HEK293 (cell line): ENCODE results near the gene WDR18.

Source experiments
- CTCF ChIA-PET: fragments of 350-600 bp; formaldehyde crosslinking; extraction: SDS; loops from one replicate; lab custom pipeline; 2021; ENCODE audit warnings: antibody characterized with exemption; lab: Yijun Ruan, JAX
- POLR2A ChIA-PET: fragments of 300-600 bp; formaldehyde crosslinking; extraction: SDS; loops from one replicate; lab custom pipeline; 2020; ENCODE audit warnings: antibody characterized with exemption, inconsistent platforms; lab: Yijun Ruan, JAX
- H3K27ac ChIP-seq: fragments of 200-500 bp; sonication (Bioruptor generic); 2 replicates; pipeline ENCODE4 v1.5.1; 2014; ENCODE audit warnings: low read depth, low read length, control low read depth, inconsistent platforms; ENCODE audit errors: extremely low read depth
- H3K36me3 ChIP-seq, 2 experiments: fragments of 200-500 bp in 1 of 2; sonication (Bioruptor generic) in 1 of 2; 1 replicate in 1 of 2; 2 replicates in 1 of 2; pipeline ENCODE4 v1.5.1; 2014 to 2017; ENCODE audit warnings: inconsistent platforms in 2 of 2, low read length in 2 of 2; ENCODE audit not compliant: control insufficient read depth in 2 of 2, insufficient read depth in 1 of 2
- H3K4me1 ChIP-seq: fragments of 200-500 bp; sonication (Bioruptor generic); 2 replicates; pipeline ENCODE4 v1.5.1; 2014; ENCODE audit warnings: mild to moderate bottlenecking, low read length, inconsistent platforms; ENCODE audit not compliant: control insufficient read depth, insufficient read depth
- H3K4me3 ChIP-seq: 2 replicates; pipeline ENCODE4 v1.5.1; 2011; ENCODE audit warnings: low read depth, mild to moderate bottlenecking, control low read depth, low read length, moderate library complexity
- H3K9me3 ChIP-seq: fragments of 200-500 bp; sonication (Bioruptor generic); 2 replicates; pipeline ENCODE4 v1.5.1; 2014; ENCODE audit warnings: low read depth, low read length, inconsistent platforms; ENCODE audit not compliant: control insufficient read depth, insufficient read depth
- EGR2 ChIP-seq: fragments of 450-650 bp; formaldehyde crosslinking; IDR thresholded peaks from 2 replicates; pipeline ENCODE4 v1.5.1; 2016; ENCODE audit warnings: low read depth, missing biosample characterization, missing genetic modification characterization
- MEIS1 ChIP-seq: sonication (generic); formaldehyde crosslinking; IDR thresholded peaks from 2 replicates; pipeline ENCODE4 v1.8.1; 2022; ENCODE audit warnings: missing genetic modification reagents, mild to moderate bottlenecking, borderline replicate concordance
- MZF1 ChIP-seq: fragments of 450-650 bp; formaldehyde crosslinking; IDR thresholded peaks from 2 replicates; pipeline ENCODE4 v1.5.1; 2017; ENCODE audit warnings: missing biosample characterization, missing genetic modification characterization, borderline replicate concordance
- OSR2 ChIP-seq: fragments of 450-650 bp; formaldehyde crosslinking; IDR thresholded peaks from 2 replicates; pipeline ENCODE4 v1.5.1; 2016; ENCODE audit warnings: missing biosample characterization, missing genetic modification characterization
- SETDB1 ChIP-seq: IDR thresholded peaks from one replicate; pipeline ENCODE4 v1.6.1; 2017; ENCODE audit warnings: mild to moderate bottlenecking, low read length, moderate library complexity, mixed read lengths; ENCODE audit not compliant: insufficient read length
- YY1 ChIP-seq: fragments of 450-650 bp; formaldehyde crosslinking; IDR thresholded peaks from 2 replicates; pipeline ENCODE4 v1.5.1; 2018; ENCODE audit warnings: missing biosample characterization, missing genetic modification characterization
- ZBTB48 ChIP-seq: fragments of 450-650 bp; formaldehyde crosslinking; IDR thresholded peaks from 2 replicates; pipeline ENCODE4 v1.5.1; 2016; ENCODE audit warnings: missing biosample characterization, missing genetic modification characterization
- ZNF10 ChIP-seq: fragments of 450-650 bp; formaldehyde crosslinking; IDR thresholded peaks from 2 replicates; pipeline ENCODE4 v1.5.1; 2017; ENCODE audit warnings: missing biosample characterization, missing genetic modification characterization
- ZNF112 ChIP-seq: fragments of 450-650 bp; formaldehyde crosslinking; IDR thresholded peaks from 2 replicates; pipeline ENCODE4 v1.5.0; 2017; ENCODE audit warnings: missing biosample characterization, missing genetic modification characterization
- ZNF16 ChIP-seq: fragments of 450-650 bp; formaldehyde crosslinking; IDR thresholded peaks from 2 replicates; pipeline ENCODE4 v1.5.1; 2016; ENCODE audit warnings: low read depth, missing biosample characterization, missing genetic modification characterization
- ZNF549 ChIP-seq: fragments of 450-650 bp; IDR thresholded peaks from 2 replicates; pipeline ENCODE4 v1.5.1; 2018; ENCODE audit warnings: missing biosample characterization, missing genetic modification characterization, mild to moderate bottlenecking, inconsistent platforms, moderate library complexity
- ZNF558 ChIP-seq: fragments of 450-650 bp; formaldehyde crosslinking; IDR thresholded peaks from 2 replicates; pipeline ENCODE4 v1.5.1; 2016; ENCODE audit warnings: missing biosample characterization, missing genetic modification characterization
- ZNF600 ChIP-seq: fragments of 450-650 bp; formaldehyde crosslinking; IDR thresholded peaks from 2 replicates; pipeline ENCODE4 v1.5.1; 2016; ENCODE audit warnings: missing biosample characterization, missing genetic modification characterization
- ZNF629 ChIP-seq: fragments of 450-650 bp; formaldehyde crosslinking; IDR thresholded peaks from 2 replicates; pipeline ENCODE4 v1.5.1; 2017; ENCODE audit warnings: missing biosample characterization, missing genetic modification characterization
- ZNF701 ChIP-seq: fragments of 450-650 bp; formaldehyde crosslinking; IDR thresholded peaks from 2 replicates; pipeline ENCODE4 v1.5.1; 2016; ENCODE audit warnings: missing biosample characterization, missing genetic modification characterization
- ZNF768 ChIP-seq: fragments of 450-650 bp; formaldehyde crosslinking; IDR thresholded peaks from 2 replicates; pipeline ENCODE4 v1.5.1; 2018; ENCODE audit warnings: missing biosample characterization, mild to moderate bottlenecking, missing genetic modification characterization
- TF ChIP-seq, protein P1 (sequence below): fragments of 450-650 bp; formaldehyde crosslinking; IDR thresholded peaks from 2 replicates; pipeline ENCODE4 v1.5.1; 2016; ENCODE audit warnings: missing biosample characterization, missing genetic modification characterization
- TF ChIP-seq, protein P2 (sequence below): fragments of 450-650 bp; formaldehyde crosslinking; IDR thresholded peaks from 2 replicates; pipeline ENCODE4 v1.5.1; 2017; ENCODE audit warnings: missing biosample characterization, missing genetic modification characterization
- TF ChIP-seq, protein P3 (sequence below): fragments of 450-650 bp; formaldehyde crosslinking; conservative IDR thresholded peaks from 2 replicates; pipeline ENCODE4 v1.5.1; 2016; ENCODE audit warnings: low read depth, missing biosample characterization, missing genetic modification characterization
- TF ChIP-seq, protein P4 (sequence below): fragments of 450-650 bp; formaldehyde crosslinking; IDR thresholded peaks from 2 replicates; pipeline ENCODE4 v1.5.1; 2016; ENCODE audit warnings: missing biosample characterization, missing genetic modification characterization
- TF ChIP-seq, protein P5 (sequence below): fragments of 450-650 bp; formaldehyde crosslinking; IDR thresholded peaks from 2 replicates; pipeline ENCODE4 v1.5.1; 2017; ENCODE audit warnings: missing biosample characterization, mild to moderate bottlenecking, missing genetic modification characterization, moderate library complexity

The WDR18 gene

DNA sequence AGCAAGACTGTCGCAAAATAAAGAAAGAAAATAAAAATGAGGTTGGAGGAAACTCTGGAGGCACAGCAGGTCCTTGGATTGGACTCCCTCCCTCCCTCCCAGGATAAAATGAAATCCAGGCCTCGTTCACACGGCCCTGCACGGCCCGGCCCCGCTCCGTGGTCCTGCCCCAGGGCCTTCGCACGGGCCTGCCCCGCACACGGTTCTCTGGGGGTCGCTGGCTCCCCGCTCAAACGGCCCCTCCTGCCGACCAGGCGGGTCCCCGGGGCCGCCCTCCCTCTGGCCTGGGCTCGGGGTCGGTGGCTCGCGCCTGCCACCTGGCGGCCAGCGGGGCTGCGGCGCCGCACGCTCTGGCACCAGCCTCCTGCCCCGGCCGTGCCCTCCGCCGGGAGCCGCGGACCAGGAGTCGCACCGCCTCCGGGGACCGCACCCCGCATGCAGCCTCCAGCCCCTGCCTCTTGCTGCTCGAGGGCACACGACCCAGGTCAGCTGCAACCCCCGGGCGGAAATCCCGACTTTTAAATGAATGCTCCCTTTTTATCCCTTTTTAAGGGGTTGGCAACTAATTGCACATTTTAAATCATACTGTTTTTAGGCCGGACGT lies 1.5 kb upstream of the WDR18 start (continued):
- TF ChIP-seq ZNF768 (tag by site-specific recombination) (no peak), ZNF629 (peak; percentile 36; the same call in 1 of the 2 replicates), ZNF10 (tag by site-specific recombination) (no peak), YY1 (tag by site-specific recombination) (peak; percentile 50), MZF1 (0 out of 2 replicates have a peak, but pooled peaks have one; percentile 39), OSR2 (tag by site-specific recombination) (peak; percentile 21; the same call in 1 of the 2 replicates)
- TF ChIP-seq, protein P1, sequence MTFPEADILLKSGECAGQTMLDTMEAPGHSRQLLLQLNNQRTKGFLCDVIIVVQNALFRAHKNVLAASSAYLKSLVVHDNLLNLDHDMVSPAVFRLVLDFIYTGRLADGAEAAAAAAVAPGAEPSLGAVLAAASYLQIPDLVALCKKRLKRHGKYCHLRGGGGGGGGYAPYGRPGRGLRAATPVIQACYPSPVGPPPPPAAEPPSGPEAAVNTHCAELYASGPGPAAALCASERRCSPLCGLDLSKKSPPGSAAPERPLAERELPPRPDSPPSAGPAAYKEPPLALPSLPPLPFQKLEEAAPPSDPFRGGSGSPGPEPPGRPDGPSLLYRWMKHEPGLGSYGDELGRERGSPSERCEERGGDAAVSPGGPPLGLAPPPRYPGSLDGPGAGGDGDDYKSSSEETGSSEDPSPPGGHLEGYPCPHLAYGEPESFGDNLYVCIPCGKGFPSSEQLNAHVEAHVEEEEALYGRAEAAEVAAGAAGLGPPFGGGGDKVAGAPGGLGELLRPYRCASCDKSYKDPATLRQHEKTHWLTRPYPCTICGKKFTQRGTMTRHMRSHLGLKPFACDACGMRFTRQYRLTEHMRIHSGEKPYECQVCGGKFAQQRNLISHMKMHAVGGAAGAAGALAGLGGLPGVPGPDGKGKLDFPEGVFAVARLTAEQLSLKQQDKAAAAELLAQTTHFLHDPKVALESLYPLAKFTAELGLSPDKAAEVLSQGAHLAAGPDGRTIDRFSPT: peak; percentile 85
- TF ChIP-seq, protein P2, sequence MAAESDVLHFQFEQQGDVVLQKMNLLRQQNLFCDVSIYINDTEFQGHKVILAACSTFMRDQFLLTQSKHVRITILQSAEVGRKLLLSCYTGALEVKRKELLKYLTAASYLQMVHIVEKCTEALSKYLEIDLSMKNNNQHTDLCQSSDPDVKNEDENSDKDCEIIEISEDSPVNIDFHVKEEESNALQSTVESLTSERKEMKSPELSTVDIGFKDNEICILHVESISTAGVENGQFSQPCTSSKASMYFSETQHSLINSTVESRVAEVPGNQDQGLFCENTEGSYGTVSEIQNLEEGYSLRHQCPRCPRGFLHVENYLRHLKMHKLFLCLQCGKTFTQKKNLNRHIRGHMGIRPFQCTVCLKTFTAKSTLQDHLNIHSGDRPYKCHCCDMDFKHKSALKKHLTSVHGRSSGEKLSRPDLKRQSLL: 0 out of 2 replicates have a peak, but pooled peaks have one; percentile 11
- TF ChIP-seq, protein P3, sequence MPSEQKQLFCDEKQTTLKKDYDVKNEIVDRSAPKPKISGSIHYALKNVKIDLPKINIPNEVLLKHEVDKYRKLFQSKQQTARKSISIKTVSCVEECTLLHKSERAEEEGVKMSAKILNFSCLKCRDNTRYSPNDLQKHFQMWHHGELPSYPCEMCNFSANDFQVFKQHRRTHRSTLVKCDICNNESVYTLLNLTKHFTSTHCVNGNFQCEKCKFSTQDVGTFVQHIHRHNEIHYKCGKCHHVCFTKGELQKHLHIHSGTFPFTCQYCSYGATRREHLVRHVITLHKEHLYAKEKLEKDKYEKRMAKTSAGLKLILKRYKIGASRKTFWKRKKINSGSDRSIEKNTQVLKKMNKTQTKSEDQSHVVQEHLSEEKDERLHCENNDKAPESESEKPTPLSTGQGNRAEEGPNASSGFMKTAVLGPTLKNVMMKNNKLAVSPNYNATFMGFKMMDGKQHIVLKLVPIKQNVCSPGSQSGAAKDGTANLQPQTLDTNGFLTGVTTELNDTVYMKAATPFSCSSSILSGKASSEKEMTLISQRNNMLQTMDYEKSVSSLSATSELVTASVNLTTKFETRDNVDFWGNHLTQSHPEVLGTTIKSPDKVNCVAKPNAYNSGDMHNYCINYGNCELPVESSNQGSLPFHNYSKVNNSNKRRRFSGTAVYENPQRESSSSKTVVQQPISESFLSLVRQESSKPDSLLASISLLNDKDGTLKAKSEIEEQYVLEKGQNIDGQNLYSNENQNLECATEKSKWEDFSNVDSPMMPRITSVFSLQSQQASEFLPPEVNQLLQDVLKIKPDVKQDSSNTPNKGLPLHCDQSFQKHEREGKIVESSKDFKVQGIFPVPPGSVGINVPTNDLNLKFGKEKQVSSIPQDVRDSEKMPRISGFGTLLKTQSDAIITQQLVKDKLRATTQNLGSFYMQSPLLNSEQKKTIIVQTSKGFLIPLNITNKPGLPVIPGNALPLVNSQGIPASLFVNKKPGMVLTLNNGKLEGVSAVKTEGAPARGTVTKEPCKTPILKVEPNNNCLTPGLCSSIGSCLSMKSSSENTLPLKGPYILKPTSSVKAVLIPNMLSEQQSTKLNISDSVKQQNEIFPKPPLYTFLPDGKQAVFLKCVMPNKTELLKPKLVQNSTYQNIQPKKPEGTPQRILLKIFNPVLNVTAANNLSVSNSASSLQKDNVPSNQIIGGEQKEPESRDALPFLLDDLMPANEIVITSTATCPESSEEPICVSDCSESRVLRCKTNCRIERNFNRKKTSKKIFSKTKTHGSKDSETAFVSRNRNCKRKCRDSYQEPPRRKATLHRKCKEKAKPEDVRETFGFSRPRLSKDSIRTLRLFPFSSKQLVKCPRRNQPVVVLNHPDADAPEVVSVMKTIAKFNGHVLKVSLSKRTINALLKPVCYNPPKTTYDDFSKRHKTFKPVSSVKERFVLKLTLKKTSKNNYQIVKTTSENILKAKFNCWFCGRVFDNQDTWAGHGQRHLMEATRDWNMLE: no peak
- TF ChIP-seq, protein P4, sequence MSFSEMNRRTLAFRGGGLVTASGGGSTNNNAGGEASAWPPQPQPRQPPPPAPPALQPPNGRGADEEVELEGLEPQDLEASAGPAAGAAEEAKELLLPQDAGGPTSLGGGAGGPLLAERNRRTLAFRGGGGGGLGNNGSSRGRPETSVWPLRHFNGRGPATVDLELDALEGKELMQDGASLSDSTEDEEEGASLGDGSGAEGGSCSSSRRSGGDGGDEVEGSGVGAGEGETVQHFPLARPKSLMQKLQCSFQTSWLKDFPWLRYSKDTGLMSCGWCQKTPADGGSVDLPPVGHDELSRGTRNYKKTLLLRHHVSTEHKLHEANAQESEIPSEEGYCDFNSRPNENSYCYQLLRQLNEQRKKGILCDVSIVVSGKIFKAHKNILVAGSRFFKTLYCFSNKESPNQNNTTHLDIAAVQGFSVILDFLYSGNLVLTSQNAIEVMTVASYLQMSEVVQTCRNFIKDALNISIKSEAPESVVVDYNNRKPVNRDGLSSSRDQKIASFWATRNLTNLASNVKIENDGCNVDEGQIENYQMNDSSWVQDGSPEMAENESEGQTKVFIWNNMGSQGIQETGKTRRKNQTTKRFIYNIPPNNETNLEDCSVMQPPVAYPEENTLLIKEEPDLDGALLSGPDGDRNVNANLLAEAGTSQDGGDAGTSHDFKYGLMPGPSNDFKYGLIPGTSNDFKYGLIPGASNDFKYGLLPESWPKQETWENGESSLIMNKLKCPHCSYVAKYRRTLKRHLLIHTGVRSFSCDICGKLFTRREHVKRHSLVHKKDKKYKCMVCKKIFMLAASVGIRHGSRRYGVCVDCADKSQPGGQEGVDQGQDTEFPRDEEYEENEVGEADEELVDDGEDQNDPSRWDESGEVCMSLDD (tag by site-specific recombination): 0 out of 2 replicates have a peak, but pooled peaks have one; percentile 42

DNA sequence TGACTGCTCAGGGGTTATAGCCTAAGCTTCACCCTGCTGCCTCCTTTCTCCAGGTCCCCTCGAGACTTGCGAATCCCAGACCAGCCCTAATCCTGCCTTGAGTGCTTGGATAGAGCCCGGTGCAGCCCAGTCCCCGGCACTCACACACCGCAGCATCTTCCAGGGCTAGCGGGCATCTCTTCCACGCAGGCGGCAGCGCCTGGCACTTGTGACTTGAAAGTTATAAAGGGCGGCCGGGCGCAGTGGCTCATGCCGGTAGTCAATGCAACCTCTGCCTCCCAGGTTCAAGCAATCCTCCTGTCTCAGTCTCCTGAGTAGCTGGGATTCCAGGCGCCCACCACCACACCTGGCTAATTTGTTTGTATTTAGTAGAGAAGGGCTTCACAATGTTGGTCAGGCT lies 1.9 kb downstream of the WDR18 start:
- CTCF ChIA-PET: interaction anchor here (1.2 to 5.9 kb wide), 2 partner anchors 11 to 63 kb away, joined by 3 to 116 read pairs; no protein-coding TSS in a partner anchor
- TF ChIP-seq ZNF558: no peak
- TF ChIP-seq ZNF600: no peak
- TF ChIP-seq ZNF701 (tag by site-specific recombination): no peak
- TF ChIP-seq ZNF112 (tag by site-specific recombination): no peak
- no peak for TF ChIP-seq SETDB1
- no peak for TF ChIP-seq ZNF16
- TF ChIP-seq ZNF549: no peak
- TF ChIP-seq MEIS1 (CRISPR knock-in tag): no peak
- TF ChIP-seq ZBTB48 (tag by site-specific recombination): no peak
- no peak for TF ChIP-seq EGR2 (tag by site-specific recombination)
- TF ChIP-seq, protein P5, sequence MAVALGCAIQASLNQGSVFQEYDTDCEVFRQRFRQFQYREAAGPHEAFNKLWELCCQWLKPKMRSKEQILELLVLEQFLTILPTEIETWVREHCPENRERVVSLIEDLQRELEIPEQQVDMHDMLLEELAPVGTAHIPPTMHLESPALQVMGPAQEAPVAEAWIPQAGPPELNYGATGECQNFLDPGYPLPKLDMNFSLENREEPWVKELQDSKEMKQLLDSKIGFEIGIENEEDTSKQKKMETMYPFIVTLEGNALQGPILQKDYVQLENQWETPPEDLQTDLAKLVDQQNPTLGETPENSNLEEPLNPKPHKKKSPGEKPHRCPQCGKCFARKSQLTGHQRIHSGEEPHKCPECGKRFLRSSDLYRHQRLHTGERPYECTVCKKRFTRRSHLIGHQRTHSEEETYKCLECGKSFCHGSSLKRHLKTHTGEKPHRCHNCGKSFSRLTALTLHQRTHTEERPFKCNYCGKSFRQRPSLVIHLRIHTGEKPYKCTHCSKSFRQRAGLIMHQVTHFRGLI: no peak
- Histone ChIP-seq H3K36me3 (peaks cover 9 to 52% of the 10 kb centered on the region in 2 experiments; a peak in 2 of 3 replicates), H3K27ac (no peak overlapping the region), H3K4me3 (no peak overlapping the region), H3K4me1 (peaks cover 2% of the 10 kb centered on the region; the same call in 1 of the 2 replicates), H3K9me3 (no peaks in the 10 kb centered on the region)
- POLR2A ChIA-PET: interaction anchor here (2.5 kb wide), 1 partner anchor 10 kb away, joined by 15 read pairs; no protein-coding TSS in a partner anchor
